ENCODE results near the gene GREM2. TPM values are rescaled to one million over a fixed set of nuclear protein-coding genes. Genes with fewer than 3 reads are reported as not detected.

GREM2 gene
- total RNA-seq, 4 donors from 2014 or later, result 0.26 to 7.0 (median 1.4) TPM

- Histone ChIP-seq H3K9me3 (no peaks in the 10 kb centered on the region), H3K4me1 (no peaks in the 10 kb centered on the region), H3K36me3 (no peaks in the 10 kb centered on the region), H3K27ac (no peak overlapping the region), H3K27me3 (no peaks in the 10 kb centered on the region), H3K4me3 (no peak overlapping the region)
- no peak for DNase-seq
- intact Hi-C loops (cut with DNase I; ENCODE audit: low total_unique reads), result no loop called here
- TF ChIP-seq CTCF (IDR thresholded peaks at IDR 0.05), result no peak
- no peak for TF ChIP-seq POLR2A (IDR thresholded peaks at IDR 0.05)
These were observed 84.9 kb downstream of the GREM2 start for GRCh38 chr1:240527086-240527485.

- no peak for TF ChIP-seq POLR2A (IDR thresholded peaks at IDR 0.05)
- TF ChIP-seq CTCF (IDR thresholded peaks at IDR 0.05), result no peak
- DNase-seq, result no peak
- Histone ChIP-seq H3K4me1 (no peaks in the 10 kb centered on the region), H3K27ac (no peak overlapping the region), H3K36me3 (no peaks in the 10 kb centered on the region), H3K9me3 (no peaks in the 10 kb centered on the region), H3K4me3 (no peak overlapping the region), H3K27me3 (no peaks in the 10 kb centered on the region)
- intact Hi-C loops (cut with DNase I; ENCODE audit: low total_unique reads), result no loop called here
These were observed 85.6 kb downstream of the GREM2 start for GRCh38 chr1:240526312-240526711.

- TF ChIP-seq CTCF (IDR thresholded peaks at IDR 0.05), result no peak
- no peak for DNase-seq
- no peak overlapping the region for H3K27ac ChIP-seq
- H3K4me3 ChIP-seq, result no peak overlapping the region
- H3K36me3 ChIP-seq, result no peaks in the 10 kb centered on the region
- no peaks in the 10 kb centered on the region for H3K4me1 ChIP-seq
- no peaks in the 10 kb centered on the region for H3K9me3 ChIP-seq
- no peaks in the 10 kb centered on the region for H3K27me3 ChIP-seq
- intact Hi-C loops (cut with DNase I; ENCODE audit: low total_unique reads), result no loop called here
These were observed 87.4 kb downstream of the GREM2 start for GRCh38 chr1:240524356-240525069.

DNA sequence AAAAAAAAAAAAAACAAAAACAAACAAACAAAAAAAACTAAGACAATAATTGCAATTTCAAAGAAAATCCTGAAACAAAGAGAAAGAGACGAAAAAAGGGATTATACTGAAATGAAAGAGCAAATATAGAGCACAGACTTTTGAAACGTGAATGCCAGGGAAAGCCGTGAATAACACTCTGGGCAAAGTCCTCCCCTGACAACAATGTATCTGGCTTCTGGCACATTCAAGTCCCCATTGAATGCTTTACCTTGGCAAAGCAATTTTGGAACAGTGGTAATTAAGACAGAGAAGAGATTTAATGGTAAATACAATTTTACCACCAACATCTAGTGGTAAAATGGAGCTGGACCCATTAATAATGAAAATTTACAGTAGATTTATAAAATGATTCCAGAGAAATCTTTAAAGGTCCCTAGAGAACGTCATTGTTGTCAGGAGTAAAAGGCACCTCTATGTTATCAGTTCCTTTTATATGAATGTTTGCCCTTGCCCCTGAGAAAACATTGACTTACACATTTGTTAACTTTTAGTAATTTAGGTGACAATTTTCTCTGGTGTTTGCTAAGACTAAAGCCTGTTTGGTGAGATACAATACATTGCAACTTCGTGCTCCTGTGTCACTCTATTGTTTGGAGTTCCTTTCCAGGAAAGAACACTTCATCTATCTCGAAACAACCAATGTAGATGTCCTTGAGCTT lies 89.7 kb downstream of the GREM2 start:
- Histone ChIP-seq H3K4me3 (no peak overlapping the region), H3K36me3 (no peaks in the 10 kb centered on the region), H3K9me3 (no peaks in the 10 kb centered on the region), H3K4me1 (no peaks in the 10 kb centered on the region), H3K27me3 (no peaks in the 10 kb centered on the region), H3K27ac (no peak overlapping the region)
- intact Hi-C loops (cut with DNase I; ENCODE audit: low total_unique reads), result no loop called here
- TF ChIP-seq POLR2A (IDR thresholded peaks at IDR 0.05) (no peak), CTCF (IDR thresholded peaks at IDR 0.05) (no peak)
- no peak for DNase-seq

- no peak for DNase-seq
- TF ChIP-seq CTCF (IDR thresholded peaks at IDR 0.05), result no peak
- no peak for TF ChIP-seq POLR2A (IDR thresholded peaks at IDR 0.05)
- intact Hi-C loops (cut with DNase I; ENCODE audit: low total_unique reads), result no loop called here
These were observed 94.1 kb downstream of the GREM2 start for GRCh38 chr1:240517891-240518290.

More at GRCh38 chr1:240517891-240518290, 94.1 kb downstream of the GREM2 start:
- H3K27me3 ChIP-seq, result no peaks in the 10 kb centered on the region
- no peaks in the 10 kb centered on the region for H3K4me1 ChIP-seq
- no peak overlapping the region for H3K27ac ChIP-seq
- H3K36me3 ChIP-seq, result no peaks in the 10 kb centered on the region
- no peak overlapping the region for H3K4me3 ChIP-seq
- H3K9me3 ChIP-seq, result no peaks in the 10 kb centered on the region

All from uterus (tissue), 4 donors.